ENCODE measurements around the gene ADAMTS17.

The ADAMTS17 gene

GRCh38 chr15:100190675-100191074 lies 151.1 kb downstream of the ADAMTS17 start:
- no peak for TF ChIP-seq CTCF (IDR thresholded peaks at IDR 0.05; ENCODE audit: low read depth, low read length)
- no peak overlapping the region for H3K4me3 ChIP-seq (ENCODE audit: low read depth, low read length)

DNA sequence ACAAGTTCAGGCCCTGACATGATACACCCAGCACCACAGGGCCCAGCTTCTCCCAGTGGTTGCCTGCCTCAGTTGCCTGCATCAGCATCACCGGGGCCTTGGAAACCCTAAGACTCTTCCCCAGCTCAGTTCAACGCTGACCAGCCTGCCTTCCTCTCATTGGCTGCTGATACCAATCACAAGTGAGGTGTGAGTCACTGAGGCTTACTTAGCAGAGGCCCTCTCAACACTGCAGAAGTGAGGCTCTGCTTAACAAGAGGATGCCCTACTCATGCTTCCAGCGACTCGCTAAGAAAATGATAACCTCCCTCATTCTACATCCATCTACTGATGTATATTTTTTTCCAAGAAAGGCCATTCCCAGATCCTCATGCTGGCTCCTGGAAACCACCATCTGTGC lies 151.9 kb downstream of the ADAMTS17 start:
- TF ChIP-seq CTCF (IDR thresholded peaks at IDR 0.05; ENCODE audit: low read depth, low read length), result no peak
- no peak overlapping the region for H3K4me3 ChIP-seq (ENCODE audit: low read depth, low read length)

DNA sequence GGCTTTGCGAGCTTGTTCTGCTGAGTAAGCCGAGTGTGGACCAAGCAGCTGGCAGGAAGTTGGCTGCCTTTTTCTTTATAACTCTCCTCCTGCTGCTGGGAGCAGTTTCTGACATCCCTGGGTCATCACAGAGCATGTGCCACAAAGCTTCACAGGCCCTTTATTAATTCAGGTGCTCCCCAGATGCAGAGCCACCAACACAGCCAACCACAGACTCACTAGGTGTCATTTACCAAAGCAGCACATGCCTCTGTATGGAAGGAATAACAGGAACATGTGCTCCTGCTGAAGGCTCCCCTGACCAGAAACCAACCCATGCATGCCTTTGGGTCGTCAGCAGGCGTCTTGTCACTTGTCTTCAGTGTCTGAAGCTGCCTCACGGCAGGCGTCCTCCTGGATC lies 152.5 kb downstream of the ADAMTS17 start:
- TF ChIP-seq CTCF (IDR thresholded peaks at IDR 0.05; ENCODE audit: low read depth, low read length), result no peak
- no peak overlapping the region for H3K4me3 ChIP-seq (ENCODE audit: low read depth, low read length)

DNA sequence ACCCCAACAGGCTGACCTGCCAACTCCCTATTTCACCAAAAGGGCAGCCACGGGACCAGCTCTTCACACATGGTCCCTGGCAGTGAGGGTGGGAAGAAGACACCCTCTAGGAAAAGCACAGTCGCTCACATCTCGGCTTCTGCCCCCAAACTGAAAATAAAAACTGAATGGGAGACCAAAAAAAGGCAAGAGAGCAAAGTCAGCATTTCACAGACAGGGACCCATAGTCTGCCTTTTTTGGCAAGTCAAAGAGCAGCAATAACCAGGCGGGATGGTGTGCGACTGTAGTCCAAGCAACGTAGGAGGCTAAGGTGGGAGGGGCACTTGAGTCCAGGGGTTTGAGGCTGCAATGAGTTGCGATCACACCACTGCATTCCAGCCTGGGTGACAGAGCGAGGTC lies 154.1 kb downstream of the ADAMTS17 start:
- no peak overlapping the region for H3K4me3 ChIP-seq (ENCODE audit: low read depth, low read length)
- no peak for TF ChIP-seq CTCF (IDR thresholded peaks at IDR 0.05; ENCODE audit: low read depth, low read length)

DNA sequence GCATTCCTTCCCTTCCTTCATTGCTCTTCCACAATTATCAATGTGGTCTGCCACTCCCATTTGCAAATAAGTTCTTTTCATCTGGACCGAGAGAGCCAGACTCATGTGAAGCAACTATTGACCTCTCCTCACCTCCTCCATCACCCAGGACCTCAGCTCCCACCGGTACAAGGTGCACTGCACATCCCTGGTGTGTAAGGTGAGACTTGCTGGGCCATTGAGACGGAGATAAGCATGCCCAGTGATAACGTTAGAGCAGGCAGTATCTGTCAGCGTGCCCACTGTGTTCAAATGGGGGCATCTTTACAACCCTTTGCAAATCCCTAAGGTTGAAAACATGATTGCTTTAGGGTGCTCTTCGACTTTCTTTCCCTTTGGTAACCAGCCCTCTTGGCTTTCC lies 154.8 kb downstream of the ADAMTS17 start:
- no peak for TF ChIP-seq CTCF (IDR thresholded peaks at IDR 0.05; ENCODE audit: low read depth, low read length)

GRCh38 chr15:100186366-100186765 lies 155.4 kb downstream of the ADAMTS17 start:
- H3K4me3 ChIP-seq (ENCODE audit: low read depth, low read length), result no peak overlapping the region
- TF ChIP-seq CTCF (IDR thresholded peaks at IDR 0.05; ENCODE audit: low read depth, low read length), result no peak

More for the DNA sequence above, 154.8 kb downstream of the ADAMTS17 start:
- no peak overlapping the region for H3K4me3 ChIP-seq (ENCODE audit: low read depth, low read length)

DNA sequence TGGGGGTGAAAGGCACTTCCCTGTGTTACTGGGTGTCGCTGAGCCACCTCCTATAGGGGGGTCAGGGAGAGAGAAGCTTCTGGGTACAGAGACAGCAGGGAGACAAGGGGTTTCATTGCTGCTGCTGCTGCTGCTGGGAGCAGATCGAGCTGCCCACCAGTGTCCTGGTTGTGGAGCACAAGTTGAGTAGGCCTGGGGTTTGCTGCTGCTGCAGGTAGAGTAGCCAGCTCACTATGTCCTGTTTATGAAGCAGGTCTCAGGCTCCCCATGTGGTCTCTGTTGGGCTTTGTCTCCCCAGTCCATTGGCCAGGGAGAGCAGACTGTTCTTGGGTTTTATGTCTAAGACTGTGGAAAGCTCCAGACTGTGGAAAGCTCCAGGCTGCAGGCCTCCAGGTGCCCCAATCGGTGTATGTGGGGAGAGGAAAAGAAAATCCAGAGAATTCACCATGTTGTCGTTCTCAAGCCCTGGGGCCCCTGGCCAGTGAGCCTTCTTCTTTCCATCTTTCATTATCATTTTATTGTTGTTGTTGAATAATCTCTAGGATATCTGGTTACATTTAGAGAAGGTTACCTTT lies 157.8 kb downstream of the ADAMTS17 start:
- H3K4me3 ChIP-seq (ENCODE audit: low read depth, low read length), result no peak overlapping the region
- TF ChIP-seq CTCF (IDR thresholded peaks at IDR 0.05; ENCODE audit: low read depth, low read length), result no peak
